HepG2 (cell line): ENCODE measurements around the gene GARIN5A. TPM values are rescaled to one million over a fixed set of nuclear protein-coding genes. Genes with fewer than 3 reads are reported as not detected.

Experiments used
- CAMTA2 ChIP-seq: sonication (generic); formaldehyde crosslinking; IDR thresholded peaks from 2 replicates; pipeline ENCODE4 v1.4.0; 2020; ENCODE audit warnings: mild to moderate bottlenecking, missing genetic modification reagents, borderline replicate concordance
- EP300 ChIP-seq, 3 experiments: sonication (generic) in 1 of 3; formaldehyde crosslinking in 1 of 3; IDR thresholded peaks; 2 replicates each; pipeline versions ENCODE4 v1.5.1 to v1.6.1; 2011 to 2020; ENCODE audit warnings: low read depth in 2 of 3, low read length in 2 of 3, borderline replicate concordance in 1 of 3, improper control_type of control experiment in 1 of 3, mild to moderate bottlenecking in 1 of 3, missing genetic modification reagents in 1 of 3, moderate library complexity in 1 of 3
- ERF ChIP-seq: IDR thresholded peaks from 2 replicates; pipeline ENCODE4 v1.6.1; 2018; ENCODE audit warnings: missing biosample characterization, missing genetic modification reagents
- EZH2 ChIP-seq: conservative IDR thresholded peaks from 2 replicates; pipeline ENCODE4 v1.6.1; 2012; ENCODE audit warnings: mild to moderate bottlenecking, low read depth, low read length, moderate library complexity
- HNF1A ChIP-seq, 2 experiments: sonication (generic) in 1 of 2; formaldehyde crosslinking in 1 of 2; IDR thresholded peaks; 2 replicates each; pipeline versions ENCODE4 v1.4.0 to v1.6.1; 2016 to 2020; ENCODE audit warnings: borderline replicate concordance in 1 of 2, low read depth in 1 of 2, mild to moderate bottlenecking in 1 of 2, missing genetic modification reagents in 1 of 2
- ISX ChIP-seq: sonication (generic); formaldehyde crosslinking; conservative IDR thresholded peaks from 2 replicates; pipeline ENCODE4 v1.5.0; 2020; ENCODE audit warnings: missing genetic modification reagents
- KLF9 ChIP-seq: IDR thresholded peaks from 2 replicates; pipeline ENCODE4 v1.6.1; 2016; ENCODE audit warnings: low read depth
- MTF2 ChIP-seq: sonication (generic); formaldehyde crosslinking; IDR thresholded peaks from 2 replicates; pipeline ENCODE4 v1.5.0; 2020; ENCODE audit warnings: missing genetic modification reagents, borderline replicate concordance
- NFE2L2 ChIP-seq: fragments of 150-350 bp; IDR thresholded peaks from 2 replicates; pipeline ENCODE4 v1.6.1; 2014; ENCODE audit warnings: low read length
- PRDM4 ChIP-seq: sonication (generic); formaldehyde crosslinking; IDR thresholded peaks from 2 replicates; pipeline ENCODE4 v1.9.0; 2021; ENCODE audit warnings: missing genetic modification reagents, borderline replicate concordance
- PTBP1 ChIP-seq: fragments of 200-400 bp; formaldehyde crosslinking; IDR thresholded peaks from 2 replicates; pipeline ENCODE4 v1.6.1; 2018; ENCODE audit warnings: low read length, low read depth; ENCODE audit not compliant: poor library complexity, severe bottlenecking
- SMAD3 ChIP-seq: sonication (generic); formaldehyde crosslinking; IDR thresholded peaks from 2 replicates; pipeline ENCODE4 v1.4.0; 2020; ENCODE audit warnings: missing genetic modification reagents
- SOX6 ChIP-seq, 2 experiments: fragments of 450-650 bp in 1 of 2; sonication (generic) in 1 of 2; formaldehyde crosslinking in 1 of 2; IDR thresholded peaks; 2 replicates each; pipeline versions ENCODE4 v1.4.0 to v1.6.1; 2017 to 2020; ENCODE audit warnings: antibody characterized with exemption in 1 of 2, mild to moderate bottlenecking in 1 of 2, missing genetic modification reagents in 1 of 2
- ZMAT3 ChIP-seq: sonication (generic); formaldehyde crosslinking; conservative IDR thresholded peaks from 2 replicates; pipeline ENCODE4 v1.7.0; 2021; ENCODE audit warnings: missing genetic modification reagents
- ZNF549 ChIP-seq: sonication (generic); formaldehyde crosslinking; IDR thresholded peaks from 2 replicates; pipeline ENCODE4 v1.5.0; 2020; ENCODE audit warnings: missing genetic modification reagents
- ZNF720 ChIP-seq: sonication (generic); formaldehyde crosslinking; IDR thresholded peaks from 2 replicates; pipeline ENCODE4 v1.4.0; 2020; ENCODE audit warnings: missing genetic modification reagents
- ZNF780A ChIP-seq: sonication (generic); formaldehyde crosslinking; IDR thresholded peaks from 2 replicates; pipeline ENCODE4 v1.8.0; 2022; ENCODE audit warnings: mild to moderate bottlenecking, missing genetic modification reagents, moderate library complexity
- ZNF800 ChIP-seq: sonication (generic); formaldehyde crosslinking; IDR thresholded peaks from 2 replicates; pipeline ENCODE4 v1.4.0; 2020; ENCODE audit warnings: missing genetic modification reagents
- polyA plus RNA-seq, 8 experiments: library from polyadenylated mRNA; depleted of rRNA in 3 of 8; stranded (reverse) in 7 of 8; unstranded in 1 of 8; fragments of >200 nt; fragmentation: Illumina TruSeq in 4 of 8; extraction: Trizol in 4 of 8; gene quantifications; 2 replicates each; pipeline versions ENCODE4 v1.2.1 to v1.2.3, GENCODE V29; 2011 to 2016; ENCODE audit warnings: low read depth in 4 of 8, missing spikeins in 1 of 8, mixed read lengths in 1 of 8; ENCODE audit not compliant: insufficient read depth in 1 of 8
- total RNA-seq, 5 experiments: library from RNA; depleted of rRNA; stranded (reverse); fragments of >200 nt; fragmentation: Illumina TruSeq; extraction: Trizol; gene quantifications; 2 replicates each; pipeline ENCODE4 v1.2.3, GENCODE V29; 2016; ENCODE audit warnings: low read depth in 1 of 5
- TF ChIP-seq, protein P1 (sequence below): sonication (generic); formaldehyde crosslinking; IDR thresholded peaks from 2 replicates; pipeline ENCODE4 v1.5.1; 2020; ENCODE audit warnings: missing genetic modification reagents, mild to moderate bottlenecking, borderline replicate concordance

The GARIN5A gene
- total and polyA plus RNA-seq, 2 of the 13 experiments (the other 11 are each of a cell fraction or from before 2014, with no cell fraction given), result not detected

GRCh38 chr19:50431343-50432220 lies 45.1 kb downstream of the GARIN5A start (continued):
- TF ChIP-seq EZH2, result no peak
- no peak for TF ChIP-seq ZNF800
- TF ChIP-seq PTBP1, result no peak
- TF ChIP-seq MTF2 (CRISPR knock-in tag), result no peak
- no peak for TF ChIP-seq SOX6 (IDR thresholded peaks at IDR 0.05)
- no peak for TF ChIP-seq SOX6 (CRISPR knock-in tag; IDR thresholded peaks at IDR 0.05)
- TF ChIP-seq PRDM4 (CRISPR knock-in tag), result no peak
- no peak for TF ChIP-seq ISX (CRISPR knock-in tag)
- TF ChIP-seq ERF (CRISPR knock-in tag), result no peak
- no peak for TF ChIP-seq ZNF720 (CRISPR knock-in tag)
- no peak for TF ChIP-seq ZNF780A (CRISPR knock-in tag)
- no peak for TF ChIP-seq CAMTA2
- TF ChIP-seq EP300 (IDR thresholded peaks at IDR 0.05; ENCODE audit: low read depth in 2 of 2, low read length in 2 of 2), result no peak
- 0 out of 2 replicates have a peak, but pooled peaks have one; percentile 12 for TF ChIP-seq EP300 (CRISPR knock-in tag; IDR thresholded peaks at IDR 0.05; ENCODE audit: borderline replicate concordance)
- no peak for TF ChIP-seq SMAD3 (CRISPR knock-in tag)
- no peak for TF ChIP-seq HNF1A (IDR thresholded peaks at IDR 0.05; ENCODE audit: low read depth)
- no peak for TF ChIP-seq HNF1A (CRISPR knock-in tag; IDR thresholded peaks at IDR 0.05; ENCODE audit: borderline replicate concordance)
- TF ChIP-seq KLF9 (CRISPR knock-in tag), result no peak
- TF ChIP-seq NFE2L2, result no peak
- TF ChIP-seq, protein P1, sequence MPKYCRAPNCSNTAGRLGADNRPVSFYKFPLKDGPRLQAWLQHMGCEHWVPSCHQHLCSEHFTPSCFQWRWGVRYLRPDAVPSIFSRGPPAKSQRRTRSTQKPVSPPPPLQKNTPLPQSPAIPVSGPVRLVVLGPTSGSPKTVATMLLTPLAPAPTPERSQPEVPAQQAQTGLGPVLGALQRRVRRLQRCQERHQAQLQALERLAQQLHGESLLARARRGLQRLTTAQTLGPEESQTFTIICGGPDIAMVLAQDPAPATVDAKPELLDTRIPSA (CRISPR knock-in tag), result no peak
- no peak for TF ChIP-seq ZNF549 (CRISPR knock-in tag)
- TF ChIP-seq ZMAT3 (CRISPR knock-in tag), result no peak
